ENCODE data around the gene SLC8A1.

The SLC8A1 gene

GRCh38 chr2:40386177-40386576 lies 65.7 kb downstream of the SLC8A1 start:
- no peak for DNase-seq (ENCODE audit: low spot score)

GRCh38 chr2:40384714-40385113 lies 67.2 kb downstream of the SLC8A1 start:
- DNase-seq (ENCODE audit: low spot score) = peak; percentile 49

- no peak for DNase-seq (ENCODE audit: low spot score)
These were observed 67.7 kb downstream of the SLC8A1 start for GRCh38 chr2:40384233-40384632.

- no peak for DNase-seq (ENCODE audit: low spot score)
These were observed 71.2 kb downstream of the SLC8A1 start for GRCh38 chr2:40380721-40381120.

GRCh38 chr2:40380041-40380440 lies 71.8 kb downstream of the SLC8A1 start:
- DNase-seq (ENCODE audit: low spot score) = no peak

- DNase-seq (ENCODE audit: low spot score) = no peak
These were observed 77.2 kb downstream of the SLC8A1 start for GRCh38 chr2:40374543-40375240.

GRCh38 chr2:40373111-40373510 lies 78.8 kb downstream of the SLC8A1 start:
- DNase-seq (ENCODE audit: low spot score) = no peak

GRCh38 chr2:40372283-40372985 lies 79.5 kb downstream of the SLC8A1 start:
- DNase-seq (ENCODE audit: low spot score) = peak; percentile 39

GRCh38 chr2:40371525-40372282 lies 80.2 kb downstream of the SLC8A1 start:
- DNase-seq (ENCODE audit: low spot score) = peak; percentile 88

- no peak for DNase-seq (ENCODE audit: low spot score)
These were observed 81.9 kb downstream of the SLC8A1 start for GRCh38 chr2:40370007-40370395.

GRCh38 chr2:40369267-40370006 lies 82.5 kb downstream of the SLC8A1 start:
- no peak for DNase-seq (ENCODE audit: low spot score)

GRCh38 chr2:40367652-40368051 lies 84.2 kb downstream of the SLC8A1 start:
- DNase-seq (ENCODE audit: low spot score) = no peak

GRCh38 chr2:40367032-40367431 lies 84.9 kb downstream of the SLC8A1 start:
- DNase-seq (ENCODE audit: low spot score) = no peak

- no peak for DNase-seq (ENCODE audit: low spot score)
These were observed 87.6 kb downstream of the SLC8A1 start for GRCh38 chr2:40364151-40364874.

GRCh38 chr2:40363631-40364030 lies 88.3 kb downstream of the SLC8A1 start:
- DNase-seq (ENCODE audit: low spot score) = no peak

GRCh38 chr2:40363231-40363630 lies 88.7 kb downstream of the SLC8A1 start:
- DNase-seq (ENCODE audit: low spot score) = no peak

GRCh38 chr2:40361478-40361877 lies 90.4 kb downstream of the SLC8A1 start:
- no peak for DNase-seq (ENCODE audit: low spot score)

- no peak for DNase-seq (ENCODE audit: low spot score)
These were observed 91.2 kb downstream of the SLC8A1 start for GRCh38 chr2:40360652-40361051.

GRCh38 chr2:40359811-40360210 lies 92.1 kb downstream of the SLC8A1 start:
- DNase-seq (ENCODE audit: low spot score) = no peak

GRCh38 chr2:40358783-40359182 lies 93.1 kb downstream of the SLC8A1 start:
- DNase-seq (ENCODE audit: low spot score) = no peak

- DNase-seq (ENCODE audit: low spot score) = no peak
These were observed 94.2 kb downstream of the SLC8A1 start for GRCh38 chr2:40357667-40358066.

GRCh38 chr2:40355451-40355850 lies 96.4 kb downstream of the SLC8A1 start:
- no peak for DNase-seq (ENCODE audit: low spot score)

All from AG08395 (cell line).